OCI-LY7 (cell line): ENCODE measurements around the gene PBLD. TPM values are rescaled to one million over a fixed set of nuclear protein-coding genes. Genes with fewer than 3 reads are reported as not detected.
"Not testable (repeated sequence)": the region's sequence is repeated elsewhere in the genome, so short reads cannot be mapped to it uniquely, and the experiment has no call there.

Experiments
- BruUV-seq: library from RNA; stranded (reverse); fragments of 400-500 nt; replicated peaks from 2 replicates; lab custom pipeline; 2021; lab: Mats Ljungman, UMichigan
- CTCF ChIA-PET: fragments of 300-600 bp; sonication (Branson Sonifier 250); formaldehyde crosslinking; loops from one replicate; lab custom pipeline; 2022; ENCODE audit warnings: antibody characterized with exemption; ENCODE audit not compliant: unreplicated experiment; lab: Charles Lee
- POLR2A ChIA-PET: fragments of 300-600 bp; sonication (Branson Sonifier 250); formaldehyde crosslinking; loops from one replicate; lab custom pipeline; 2022; ENCODE audit warnings: antibody characterized with exemption; lab: Charles Lee
- DNase-seq: peaks from one replicate; pipeline ENCODE4 v3.0.0-alpha.2; 2015; ENCODE audit warnings: low spot score
- H2AFZ ChIP-seq: fragments of 200-600 bp; sonication (generic), shearing (Covaris generic); 2 replicates; pipeline ENCODE4 v1.6.1; 2014; ENCODE audit warnings: mild to moderate bottlenecking, antibody characterized with exemption, low read length, moderate library complexity
- H3K27ac ChIP-seq: fragments of 200-600 bp; sonication (generic); 2 replicates; pipeline ENCODE4 v1.5.1; 2014; ENCODE audit warnings: mixed run types, low read depth, mild to moderate bottlenecking, moderate library complexity, low read length, inconsistent platforms; ENCODE audit not compliant: poor library complexity, severe bottlenecking
- H3K36me3 ChIP-seq: fragments of 200-600 bp; sonication (generic); 2 replicates; pipeline ENCODE4 v1.6.1; 2014; ENCODE audit warnings: mild to moderate bottlenecking, antibody characterized with exemption, low read length, moderate library complexity, mixed read lengths; ENCODE audit not compliant: insufficient read depth
- H3K4me1 ChIP-seq: fragments of 200-600 bp; sonication (generic); 2 replicates; pipeline ENCODE4 v1.5.1; 2014; ENCODE audit warnings: mild to moderate bottlenecking, low read length; ENCODE audit not compliant: insufficient read depth, poor library complexity, severe bottlenecking
- H3K4me2 ChIP-seq: fragments of 200-600 bp; sonication (generic); 2 replicates; pipeline ENCODE4 v1.6.1; 2014; ENCODE audit warnings: mild to moderate bottlenecking, low read length
- H3K4me3 ChIP-seq: fragments of 200-600 bp; sonication (generic); 2 replicates; pipeline ENCODE4 v1.5.1; 2014; ENCODE audit warnings: mild to moderate bottlenecking, low read depth, low read length; ENCODE audit not compliant: poor library complexity, severe bottlenecking
- H3K79me2 ChIP-seq: fragments of 200-600 bp; sonication (generic); 2 replicates; pipeline ENCODE4 v1.6.1; 2016; ENCODE audit warnings: low read depth, mild to moderate bottlenecking, low read length, moderate library complexity, mixed read lengths; ENCODE audit not compliant: insufficient read depth
- H3K9me2 ChIP-seq: fragments of 200-600 bp; sonication (generic); 2 replicates; pipeline ENCODE4 v1.6.1; 2016; ENCODE audit warnings: mild to moderate bottlenecking, low read length, mixed read lengths; ENCODE audit not compliant: insufficient read depth
- H3K9me3 ChIP-seq: fragments of 200-600 bp; sonication (generic); 2 replicates; pipeline ENCODE4 v1.6.1; 2014; ENCODE audit warnings: mild to moderate bottlenecking, mixed run types, low read length, mixed read lengths
- H4K20me1 ChIP-seq: fragments of 200-600 bp; sonication (generic); 2 replicates; pipeline ENCODE4 v1.6.1; 2014; ENCODE audit warnings: mild to moderate bottlenecking, antibody characterized with exemption, low read length, moderate library complexity, mixed read lengths; ENCODE audit not compliant: insufficient read depth
- EZH2phosphoT487 ChIP-seq: fragments of 200-600 bp; sonication (generic); IDR thresholded peaks from 2 replicates; pipeline ENCODE4 v1.6.1; 2018; ENCODE audit warnings: low read depth, borderline replicate concordance, mild to moderate bottlenecking, mixed run types, antibody characterized with exemption, low read length, moderate library complexity, mixed read lengths
- intact Hi-C: fragments of 100-400 bp; cut with micrococcal nuclease; formaldehyde crosslinking; loops from one replicate; pipeline ENCODE4 v1.10.0; 2022; ENCODE audit not compliant: unreplicated experiment
- total RNA-seq, 2 experiments: library from RNA; depleted of rRNA in 1 of 2; stranded (reverse); fragments of >200 nt in 1 of 2; shearing (Covaris generic) in 1 of 2; gene quantifications; 2 replicates each; pipeline ENCODE4 v1.2.3, GENCODE V29; 2014 to 2022
- TF ChIP-seq, protein P1 (sequence below): fragments of 200-600 bp; sonication (generic); conservative IDR thresholded peaks from 2 replicates; pipeline ENCODE4 v1.5.1; 2014; ENCODE audit warnings: mild to moderate bottlenecking, antibody characterized with exemption, low read length, moderate library complexity, mixed read lengths

The PBLD gene
- total RNA-seq, 2 experiments from 2014 or later, result 3.1 to 5.9 TPM

DNA sequence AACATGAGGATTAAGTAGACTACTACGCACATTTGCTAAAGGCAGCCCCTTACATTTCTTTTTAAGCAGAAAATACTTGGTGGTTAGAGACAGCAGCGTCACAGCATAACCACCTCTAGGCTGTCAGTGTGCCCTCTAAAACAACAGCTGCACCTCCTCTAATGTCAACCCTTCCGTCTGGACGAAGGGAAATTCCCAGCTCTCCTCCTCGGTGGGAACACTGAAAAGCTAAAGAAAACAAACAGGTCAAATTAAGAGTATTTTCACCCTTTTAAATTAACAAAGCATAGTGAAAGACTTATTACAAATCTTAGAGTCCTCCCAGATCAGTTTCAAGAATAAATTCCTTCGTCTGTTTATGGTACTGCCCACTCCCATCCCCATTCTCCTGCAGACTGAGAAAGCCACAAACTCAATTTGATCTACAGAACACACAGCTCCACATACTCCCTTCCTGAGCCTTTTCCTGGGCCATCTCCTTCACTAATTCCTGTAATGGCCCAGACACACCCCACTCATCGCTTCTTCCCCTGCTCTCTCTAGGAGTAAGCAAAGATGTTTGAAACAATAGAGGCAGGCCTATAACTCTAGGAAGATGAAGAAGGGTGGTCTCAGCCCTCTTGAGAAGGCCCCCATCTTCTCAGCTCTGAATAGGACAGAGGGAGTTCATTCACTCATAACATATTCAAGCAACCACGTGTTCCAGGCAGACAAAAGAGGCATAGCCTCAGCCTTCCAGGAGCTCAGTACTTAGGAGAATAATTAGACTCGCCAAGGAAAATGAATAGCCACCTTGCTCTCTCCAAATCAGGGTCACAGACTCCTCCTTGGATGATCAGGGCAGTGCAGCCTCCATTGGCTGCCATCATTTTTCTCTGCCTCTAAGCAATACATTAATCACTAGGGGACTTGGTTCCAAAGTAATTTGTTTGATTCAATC, 48.4 kb downstream of the PBLD start:
- H3K27ac ChIP-seq, result no peak overlapping the region
- ChIA-PET CTCF (no interaction called here), POLR2A (interaction anchor here (0.6 to 1.8 kb wide), 4 partner anchors 13 to 54 kb away, joined by 3 to 6 read pairs (median 4); no protein-coding TSS in a partner anchor)
- no peaks in the 10 kb centered on the region for H3K36me3 ChIP-seq
- no peaks in the 10 kb centered on the region for H4K20me1 ChIP-seq
- H3K79me2 ChIP-seq, result no peaks in the 10 kb centered on the region
- H3K9me2 ChIP-seq, result no peaks in the 10 kb centered on the region
- H3K4me2 ChIP-seq, result no peak overlapping the region
- intact Hi-C loops, result no loop called here
- DNase-seq, result no peak
- no peak for TF ChIP-seq EZH2phosphoT487
- TF ChIP-seq, protein P1, sequence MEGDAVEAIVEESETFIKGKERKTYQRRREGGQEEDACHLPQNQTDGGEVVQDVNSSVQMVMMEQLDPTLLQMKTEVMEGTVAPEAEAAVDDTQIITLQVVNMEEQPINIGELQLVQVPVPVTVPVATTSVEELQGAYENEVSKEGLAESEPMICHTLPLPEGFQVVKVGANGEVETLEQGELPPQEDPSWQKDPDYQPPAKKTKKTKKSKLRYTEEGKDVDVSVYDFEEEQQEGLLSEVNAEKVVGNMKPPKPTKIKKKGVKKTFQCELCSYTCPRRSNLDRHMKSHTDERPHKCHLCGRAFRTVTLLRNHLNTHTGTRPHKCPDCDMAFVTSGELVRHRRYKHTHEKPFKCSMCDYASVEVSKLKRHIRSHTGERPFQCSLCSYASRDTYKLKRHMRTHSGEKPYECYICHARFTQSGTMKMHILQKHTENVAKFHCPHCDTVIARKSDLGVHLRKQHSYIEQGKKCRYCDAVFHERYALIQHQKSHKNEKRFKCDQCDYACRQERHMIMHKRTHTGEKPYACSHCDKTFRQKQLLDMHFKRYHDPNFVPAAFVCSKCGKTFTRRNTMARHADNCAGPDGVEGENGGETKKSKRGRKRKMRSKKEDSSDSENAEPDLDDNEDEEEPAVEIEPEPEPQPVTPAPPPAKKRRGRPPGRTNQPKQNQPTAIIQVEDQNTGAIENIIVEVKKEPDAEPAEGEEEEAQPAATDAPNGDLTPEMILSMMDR, result no peak
- H3K4me3 ChIP-seq, result no peak overlapping the region
- BruUV-seq, result no TSS peak
- H3K9me3 ChIP-seq, result no peaks in the 10 kb centered on the region
- H3K4me1 ChIP-seq, result peaks cover 12% of the 10 kb centered on the region
- H2AFZ ChIP-seq, result no peak overlapping the region

DNA sequence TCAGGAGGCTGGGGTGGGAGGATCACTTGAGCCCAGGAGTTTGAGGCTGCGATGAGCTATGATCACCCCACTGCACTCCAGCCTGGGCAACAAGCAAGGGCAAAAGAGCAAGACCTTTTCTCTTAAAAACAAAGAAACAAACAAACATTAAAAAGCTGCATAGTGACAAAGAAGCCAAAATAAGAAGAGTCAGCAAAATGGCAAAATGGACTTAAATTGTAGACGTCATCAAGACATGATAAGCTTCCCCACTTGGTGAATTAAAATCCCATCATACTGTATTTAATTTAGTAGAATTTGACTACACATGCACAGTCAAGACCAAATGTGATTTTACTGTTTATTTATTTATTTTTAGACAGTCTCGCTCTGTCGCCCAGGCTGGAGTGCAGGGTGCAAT, 52.0 kb downstream of the PBLD start:
- Histone ChIP-seq H3K4me1 (no peaks in the 10 kb centered on the region), H3K27ac (no peak overlapping the region), H3K9me2 (no peaks in the 10 kb centered on the region), H3K4me3 (no peak overlapping the region), H4K20me1 (no peaks in the 10 kb centered on the region), H3K79me2 (no peaks in the 10 kb centered on the region), H2AFZ (no peak overlapping the region), H3K4me2 (no peak overlapping the region), H3K36me3 (no peaks in the 10 kb centered on the region), H3K9me3 (0 out of 2 replicates have a peak, but pooled peaks cover 7% of the 10 kb centered on the region)
- intact Hi-C loops, result no loop called here
- DNase-seq, result no peak
- BruUV-seq, result no TSS peak
- TF ChIP-seq, protein P1, result no peak
- TF ChIP-seq EZH2phosphoT487, result no peak
- ChIA-PET CTCF (no interaction called here), POLR2A (interaction anchor here (0.6 to 1.4 kb wide), 3 partner anchors 15 to 27 kb away, joined by 4 to 5 read pairs (median 4); no protein-coding TSS in a partner anchor)

DNA sequence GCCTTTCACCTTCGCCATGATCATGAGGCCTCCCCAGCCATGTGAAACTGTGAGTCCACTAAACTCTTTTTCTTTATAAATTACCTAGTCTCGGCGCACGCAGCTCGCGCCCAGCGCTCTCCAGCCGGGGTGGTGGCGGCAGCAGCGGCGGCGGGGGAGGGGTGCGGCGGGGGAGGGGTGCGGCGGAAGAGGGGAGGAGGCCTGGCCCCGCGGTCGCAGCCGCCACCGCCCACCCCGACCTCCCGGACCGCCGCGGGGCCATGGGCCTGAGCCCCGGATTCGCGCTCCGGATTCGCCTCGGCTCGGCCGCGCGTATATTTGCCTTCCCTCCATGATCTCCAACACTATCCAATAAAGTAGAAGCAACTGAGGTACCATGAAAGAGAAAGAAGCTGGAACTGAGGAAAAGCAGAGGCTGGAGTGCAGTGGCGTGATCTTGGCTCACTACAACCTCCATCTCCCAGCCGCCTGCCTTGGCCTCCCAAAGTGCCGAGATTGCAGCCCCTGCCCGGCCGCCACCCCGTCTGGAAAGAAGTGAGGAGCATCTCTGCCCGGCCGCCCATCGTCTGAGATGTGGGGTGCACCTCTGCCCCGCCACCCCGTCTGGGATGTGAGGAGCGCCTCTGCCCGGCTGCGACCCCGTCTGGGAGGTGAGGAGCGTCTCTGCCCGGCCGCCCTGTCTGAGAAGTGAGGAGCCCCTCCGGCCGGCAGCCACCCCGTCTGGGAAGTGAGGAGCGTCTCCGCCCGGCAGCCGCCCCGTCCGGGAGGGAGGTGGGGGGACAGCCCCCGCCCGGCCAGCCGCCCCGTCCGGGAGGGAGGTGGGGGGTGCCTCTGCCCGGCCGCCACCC, 53.6 kb downstream of the PBLD start:
- BruUV-seq, CTCF ChIA-PET: not testable (repeated sequence)

DNA sequence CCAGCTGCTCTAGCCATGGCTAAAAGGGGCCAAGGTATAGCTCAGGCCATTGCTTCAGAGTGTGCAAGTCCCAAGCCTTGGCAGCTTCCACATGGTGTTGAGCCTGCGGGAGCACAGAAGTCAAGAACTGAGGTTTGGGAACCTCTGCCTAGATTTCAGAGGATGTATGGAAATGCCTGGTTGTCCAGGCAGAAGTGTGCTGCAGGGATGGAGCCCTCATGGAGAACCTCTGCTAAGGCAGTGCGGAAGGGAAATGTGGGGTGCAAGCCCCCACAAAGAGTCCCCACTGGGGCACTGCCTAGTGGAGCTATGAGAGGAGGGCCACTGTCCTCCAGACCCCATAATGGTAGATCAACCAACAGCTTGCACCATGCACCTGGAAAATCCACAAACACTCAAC, 54.9 kb downstream of the PBLD start:
- H4K20me1 ChIP-seq, CTCF ChIA-PET, DNase-seq, BruUV-seq, H3K36me3 ChIP-seq, intact Hi-C loops, H3K9me3 ChIP-seq, H3K4me1 ChIP-seq, H3K9me2 ChIP-seq, H2AFZ ChIP-seq, H3K4me3 ChIP-seq, H3K27ac ChIP-seq, H3K79me2 ChIP-seq, H3K4me2 ChIP-seq, POLR2A ChIA-PET: not testable (repeated sequence)

More for the DNA sequence above, 53.6 kb downstream of the PBLD start:
- H3K9me2 ChIP-seq, H3K4me1 ChIP-seq, H3K27ac ChIP-seq, H4K20me1 ChIP-seq, POLR2A ChIA-PET, H3K79me2 ChIP-seq, H3K9me3 ChIP-seq, H2AFZ ChIP-seq, H3K4me3 ChIP-seq, H3K36me3 ChIP-seq, intact Hi-C loops, H3K4me2 ChIP-seq: not testable (repeated sequence)
- DNase-seq, result peak; percentile 19
